HG02973 (cell line): ENCODE measurements around the gene MUC12.
"Not testable (repeated sequence)": the region's sequence is repeated elsewhere in the genome, so short reads cannot be mapped to it uniquely, and the experiment has no call there.

Experiments
- ATAC-seq: cut with Tn5 transposase; IDR thresholded peaks from one replicate; pipeline ENCODE4 v1.9.1; 2021; ENCODE audit warnings: moderate library complexity; ENCODE audit not compliant: unreplicated experiment

MUC12 gene

GRCh38 chr7:101059620-101059942 is 90.2 kb downstream of the MUC12 start:
- no peak for ATAC-seq

- ATAC-seq, result no peak
Observed at GRCh38 chr7:101060992-101061391, 91.6 kb downstream of the MUC12 start.

GRCh38 chr7:101064176-101064550 is 94.8 kb downstream of the MUC12 start:
- not testable (repeated sequence) for ATAC-seq

GRCh38 chr7:101065162-101065561 is 95.8 kb downstream of the MUC12 start:
- ATAC-seq, result not testable (repeated sequence)

GRCh38 chr7:101066141-101066832 is 96.9 kb downstream of the MUC12 start:
- no peak for ATAC-seq

GRCh38 chr7:101066833-101067177 is 97.4 kb downstream of the MUC12 start:
- ATAC-seq, result no peak

GRCh38 chr7:101068401-101068800 is 99.0 kb downstream of the MUC12 start:
- no peak for ATAC-seq
